HG03558 (cell line): ENCODE results near the gene LANCL1.

Experiments
- ATAC-seq: cut with Tn5 transposase; IDR thresholded peaks from one replicate; pipeline ENCODE4 v1.9.1; 2021; ENCODE audit warnings: moderate number of reproducible peaks; ENCODE audit not compliant: unreplicated experiment; ENCODE audit errors: extremely low read depth

LANCL1 gene

GRCh38 chr2:210412660-210413059, 63.9 kb downstream of the LANCL1 start:
- no peak for ATAC-seq

DNA sequence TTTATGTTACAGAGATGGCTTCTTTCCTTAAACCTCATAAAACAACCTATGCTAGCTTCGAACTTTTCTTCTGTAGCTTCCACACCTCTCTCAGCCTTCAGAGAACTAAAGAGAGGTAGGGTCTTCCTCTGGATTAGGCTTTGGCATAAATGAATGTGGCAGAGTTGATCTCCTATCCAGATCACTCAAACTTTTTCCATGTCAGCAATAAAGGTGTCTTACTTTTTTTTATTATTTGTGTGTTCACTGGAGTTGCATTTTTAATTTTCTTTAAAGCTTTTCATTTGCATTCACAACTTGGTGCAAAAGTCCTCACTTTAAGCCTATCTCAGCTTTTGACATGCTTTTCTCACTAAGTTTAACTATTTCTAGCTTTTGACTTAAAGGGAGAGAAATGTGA, 66.0 kb downstream of the LANCL1 start:
- no peak for ATAC-seq

DNA sequence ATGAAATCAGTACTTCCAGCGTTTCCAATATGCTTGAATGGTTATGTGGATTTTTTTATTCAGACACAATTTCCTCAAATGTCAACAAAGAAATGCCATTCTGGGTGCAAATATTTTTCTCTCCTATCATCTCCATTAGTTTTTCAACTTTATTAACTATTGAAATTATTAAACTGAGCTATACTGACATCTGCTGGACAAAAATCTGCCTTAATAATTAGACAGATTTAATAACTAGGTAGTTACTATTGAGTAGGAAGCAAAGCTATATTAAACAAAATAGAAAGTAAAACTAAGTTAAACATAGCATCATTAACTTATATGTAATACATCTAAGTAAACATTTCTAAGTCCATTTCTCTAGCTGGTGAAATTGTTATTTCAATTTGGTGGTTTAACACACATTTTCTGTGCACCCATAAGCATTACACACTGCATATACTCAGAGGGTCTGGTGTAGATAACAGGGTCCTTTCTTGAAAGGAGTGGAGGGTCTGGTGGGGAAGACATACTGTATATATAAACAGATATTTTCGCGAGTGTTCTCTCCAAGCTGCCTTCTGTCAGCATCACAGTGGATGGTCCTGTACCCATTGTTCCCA, 77.0 kb downstream of the LANCL1 start:
- no peak for ATAC-seq

GRCh38 chr2:210392469-210392881, 84.1 kb downstream of the LANCL1 start:
- no peak for ATAC-seq

- ATAC-seq: no peak
Observed at GRCh38 chr2:210389856-210390255, 86.7 kb downstream of the LANCL1 start.

- ATAC-seq: no peak
Observed at GRCh38 chr2:210388148-210388547, 88.4 kb downstream of the LANCL1 start.

GRCh38 chr2:210387074-210387473, 89.5 kb downstream of the LANCL1 start:
- ATAC-seq: no peak
